Mucosa of descending colon (tissue), 3 donors: ENCODE results near the gene REX1BD. TPM values are rescaled to one million over a fixed set of nuclear protein-coding genes. Genes with fewer than 3 reads are reported as not detected.

Source experiments
- ATAC-seq: fragments of 200-7000 bp; cut with Tn5 transposase; one replicate; pipeline ENCODE4 v1.9.1; 2020; ENCODE audit warnings: mild to moderate bottlenecking, moderate library complexity
- DNase-seq, 3 donors: peaks; one replicate each; pipeline ENCODE4 v3.0.0-alpha.2; 2020
- H3K36me3 ChIP-seq: fragments of 200-600 bp; one replicate; pipeline ENCODE4 v1.8.0; 2021; ENCODE audit warnings: low read depth, mild to moderate bottlenecking
- H3K4me1 ChIP-seq: fragments of 200-600 bp; one replicate; pipeline ENCODE4 v1.8.0; 2021; ENCODE audit warnings: low read depth, mild to moderate bottlenecking
- H3K4me3 ChIP-seq: fragments of 200-600 bp; one replicate; pipeline ENCODE4 v1.8.0; 2021; ENCODE audit warnings: mild to moderate bottlenecking
- H3K9me3 ChIP-seq: fragments of 200-600 bp; one replicate; pipeline ENCODE4 v1.8.0; 2021; ENCODE audit warnings: mild to moderate bottlenecking
- CTCF ChIP-seq: fragments of 200-600 bp; IDR thresholded peaks from one replicate; pipeline ENCODE4 v1.8.0; 2022; ENCODE audit warnings: antibody characterized with exemption, mild to moderate bottlenecking
- intact Hi-C, 2 donors: fragments of 100-400 bp; cut with DNase I in 1 of 2; cut with micrococcal nuclease in 1 of 2; formaldehyde crosslinking; loops; one replicate each; pipeline versions ENCODE4 v1.11.0 to v1.11.1; 2022; cut with DNase I, micrococcal nuclease
- total RNA-seq, 3 donors: library from RNA; stranded (reverse); fragmentation: NEBNext Ultra II Directional in 2 of 3; extraction: Animal tissue kit (Norgen Biotek cat#: 25700) in 2 of 3; gene quantifications; one replicate each; pipeline versions ENCODE4 v1.2.1 to v1.2.4, GENCODE V29; 2021 to 2023
- donor health status: DM: no; HTN: no; CAD: no; lungs with moderate emphysema.
- donor health status: DM: no; HTN: no; CAD: no.
- donor health status: DM: no; HTN: yes; CAD: no.

The REX1BD gene
- total RNA-seq, 3 donors from 2014 or later, result 48.2 to 55.4 (median 49.3) TPM

GRCh38 chr19:18618236-18618635 is 29.6 kb downstream of the REX1BD start:
- H3K9me3 ChIP-seq, result no peaks in the 10 kb centered on the region
- no peak for DNase-seq
- intact Hi-C loops, result no loop called here
- no peak for TF ChIP-seq CTCF
- no peaks in the 10 kb centered on the region for H3K4me1 ChIP-seq
- no peaks in the 10 kb centered on the region for H3K36me3 ChIP-seq
- H3K4me3 ChIP-seq, result no peak overlapping the region
- ATAC-seq, result no peak

- ATAC-seq (no peak), DNase-seq (no peak)
- Histone ChIP-seq H3K4me3 (no peak overlapping the region), H3K36me3 (no peaks in the 10 kb centered on the region), H3K9me3 (no peaks in the 10 kb centered on the region), H3K4me1 (no peaks in the 10 kb centered on the region)
- no peak for TF ChIP-seq CTCF
- intact Hi-C loops, result no loop called here
Observed at GRCh38 chr19:18620311-18620710, 31.7 kb downstream of the REX1BD start.

GRCh38 chr19:18620902-18621301 is 32.3 kb downstream of the REX1BD start:
- Histone ChIP-seq H3K4me3 (no peak overlapping the region), H3K36me3 (no peaks in the 10 kb centered on the region), H3K9me3 (no peaks in the 10 kb centered on the region), H3K4me1 (no peaks in the 10 kb centered on the region)
- DNase-seq (no peak), ATAC-seq (no peak)
- no peak for TF ChIP-seq CTCF
- intact Hi-C loops, result no loop called here

- DNase-seq (no peak), ATAC-seq (no peak)
- no peaks in the 10 kb centered on the region for H3K4me1 ChIP-seq
- H3K36me3 ChIP-seq, result no peaks in the 10 kb centered on the region
- no peak overlapping the region for H3K4me3 ChIP-seq
- TF ChIP-seq CTCF, result no peak
- intact Hi-C loops, result no loop called here
- H3K9me3 ChIP-seq, result no peaks in the 10 kb centered on the region
Observed at GRCh38 chr19:18626906-18627305, 38.3 kb downstream of the REX1BD start.

- Histone ChIP-seq H3K36me3 (no peaks in the 10 kb centered on the region), H3K9me3 (no peaks in the 10 kb centered on the region), H3K4me1 (no peaks in the 10 kb centered on the region), H3K4me3 (no peak overlapping the region)
- intact Hi-C loops, result no loop called here
- ATAC-seq (peak; percentile 29), DNase-seq (no peak)
- TF ChIP-seq CTCF, result no peak
Observed at GRCh38 chr19:18629166-18630088, 40.8 kb downstream of the REX1BD start.
